NCI-H460 (cell line): ENCODE data around the gene GUCY1A2. TPM values are rescaled to one million over a fixed set of nuclear protein-coding genes. Genes with fewer than 3 reads are reported as not detected.
"Not testable (repeated sequence)": the region's sequence is repeated elsewhere in the genome, so short reads cannot be mapped to it uniquely, and the experiment has no call there.

Experiments
- DNase-seq: peaks from one replicate; pipeline ENCODE4 v3.0.0-alpha.2; 2016; ENCODE audit warnings: low read depth; ENCODE audit errors: extremely low read depth
- total RNA-seq: library from RNA; depleted of rRNA; stranded (reverse); fragments of >200 nt; shearing (Covaris generic); gene quantifications from 2 replicates; pipeline ENCODE4 v1.2.3, GENCODE V29; 2014

Gene GUCY1A2
- total RNA-seq, 1 experiment from 2014 or later, result 2.3 TPM

- no peak for DNase-seq
Measured at GRCh38 chr11:106853850-106854401, 164.3 kb downstream of the GUCY1A2 start.

GRCh38 chr11:106852779-106853178, 165.5 kb downstream of the GUCY1A2 start:
- DNase-seq, result no peak

- DNase-seq, result no peak
Measured at GRCh38 chr11:106848526-106848925, 169.8 kb downstream of the GUCY1A2 start.

GRCh38 chr11:106842134-106842533, 176.1 kb downstream of the GUCY1A2 start:
- DNase-seq, result no peak

- DNase-seq, result no peak
Measured at GRCh38 chr11:106840947-106841346, 177.3 kb downstream of the GUCY1A2 start.

GRCh38 chr11:106840146-106840545, 178.1 kb downstream of the GUCY1A2 start:
- no peak for DNase-seq

GRCh38 chr11:106834567-106834966, 183.7 kb downstream of the GUCY1A2 start:
- DNase-seq, result no peak

- no peak for DNase-seq
Measured at GRCh38 chr11:106828976-106829375, 189.3 kb downstream of the GUCY1A2 start.

GRCh38 chr11:106828576-106828975, 189.7 kb downstream of the GUCY1A2 start:
- no peak for DNase-seq

- no peak for DNase-seq
Measured at GRCh38 chr11:106827687-106828086, 190.6 kb downstream of the GUCY1A2 start.

GRCh38 chr11:106826558-106826957, 191.7 kb downstream of the GUCY1A2 start:
- DNase-seq, result not testable (repeated sequence)

- DNase-seq, result no peak
Measured at GRCh38 chr11:106821826-106822225, 196.4 kb downstream of the GUCY1A2 start.

GRCh38 chr11:106821291-106821690, 197.0 kb downstream of the GUCY1A2 start:
- DNase-seq, result no peak

- DNase-seq, result no peak
Measured at GRCh38 chr11:106818443-106818842, 199.8 kb downstream of the GUCY1A2 start.

- no peak for DNase-seq
Measured at GRCh38 chr11:106815209-106815608, 203.1 kb downstream of the GUCY1A2 start.

GRCh38 chr11:106813806-106814205, 204.5 kb downstream of the GUCY1A2 start:
- DNase-seq, result no peak

GRCh38 chr11:106794058-106794457, 224.2 kb downstream of the GUCY1A2 start:
- no peak for DNase-seq

GRCh38 chr11:106789406-106789805, 228.9 kb downstream of the GUCY1A2 start:
- DNase-seq, result no peak

- no peak for DNase-seq
Measured at GRCh38 chr11:106787454-106787853, 230.8 kb downstream of the GUCY1A2 start.

GRCh38 chr11:106785913-106786650, 232.2 kb downstream of the GUCY1A2 start:
- DNase-seq, result no peak

GRCh38 chr11:106777302-106777701, 241.0 kb downstream of the GUCY1A2 start:
- not testable (repeated sequence) for DNase-seq

- no peak for DNase-seq
Measured at GRCh38 chr11:106770489-106771085, 247.7 kb downstream of the GUCY1A2 start.
